Peyer's patch (tissue), 4 donors: ENCODE measurements around the gene OBSCN. TPM values are rescaled to one million over a fixed set of nuclear protein-coding genes. Genes with fewer than 3 reads are reported as not detected.

ENCODE experiments used
- DNase-seq, 3 donors: peaks; one replicate each; pipeline ENCODE4 v3.0.0-alpha.2; 2017 to 2019
- H3K27ac ChIP-seq, 4 donors: fragments of 200-600 bp; sonication (generic); one replicate each; pipeline ENCODE4 v1.5.1; 2016 to 2019
- H3K27me3 ChIP-seq, 2 donors: fragments of 200-600 bp; sonication (generic); one replicate each; pipeline ENCODE4 v1.5.1; 2019
- H3K36me3 ChIP-seq, 3 donors: fragments of 200-600 bp; sonication (generic); one replicate each; pipeline ENCODE4 v1.5.1; 2016 to 2019
- H3K4me1 ChIP-seq, 4 donors: fragments of 200-600 bp; sonication (generic); one replicate each; pipeline ENCODE4 v1.5.1; 2016 to 2019
- H3K4me3 ChIP-seq, 4 donors: fragments of 200-600 bp; sonication (generic); 1 replicate in 3 of 4; 2 replicates in 1 of 4; pipeline ENCODE4 v1.5.1; 2016 to 2019; ENCODE audit warnings: mild to moderate bottlenecking in 1 of 4
- H3K9me3 ChIP-seq, 4 donors: fragments of 200-600 bp; sonication (generic); one replicate each; pipeline ENCODE4 v1.5.1; 2016 to 2019; ENCODE audit warnings: mild to moderate bottlenecking in 1 of 4
- POLR2A ChIP-seq, 2 donors: fragments of 450-650 bp; IDR thresholded peaks; one replicate each; pipeline ENCODE4 v1.5.1; 2017; ENCODE audit warnings: antibody characterized with exemption in 2 of 2, mild to moderate bottlenecking in 2 of 2, moderate library complexity in 2 of 2
- total RNA-seq, 4 donors: library from RNA; depleted of rRNA; stranded (reverse); fragments of >200 nt; gene quantifications; one replicate each; pipeline ENCODE4 v1.1.0, GENCODE V29; 2016
- TF ChIP-seq, protein P1 (sequence below), 6 experiments: fragments of 450-650 bp in 4 of 6; fragments of 200-600 bp in 2 of 6; sonication (generic) in 1 of 6; IDR thresholded peaks; one replicate each; pipeline ENCODE4 v1.5.1; 2017 to 2019; ENCODE audit warnings: antibody characterized with exemption in 6 of 6, mild to moderate bottlenecking in 3 of 6, moderate library complexity in 1 of 6

The OBSCN gene
- total RNA-seq, 4 donors from 2014 or later = 5.8 to 136 (median 34.4) TPM

GRCh38 chr1:228205526-228206436 lies 2.1 kb upstream of the OBSCN start:
- Histone ChIP-seq H3K27ac (no peak overlapping the region), H3K9me3 (no peaks in the 10 kb centered on the region), H3K36me3 (no peaks in the 10 kb centered on the region), H3K4me1 (no peaks in the 10 kb centered on the region), H3K27me3 (no peaks in the 10 kb centered on the region), H3K4me3 (no peak overlapping the region)
- TF ChIP-seq, protein P1, sequence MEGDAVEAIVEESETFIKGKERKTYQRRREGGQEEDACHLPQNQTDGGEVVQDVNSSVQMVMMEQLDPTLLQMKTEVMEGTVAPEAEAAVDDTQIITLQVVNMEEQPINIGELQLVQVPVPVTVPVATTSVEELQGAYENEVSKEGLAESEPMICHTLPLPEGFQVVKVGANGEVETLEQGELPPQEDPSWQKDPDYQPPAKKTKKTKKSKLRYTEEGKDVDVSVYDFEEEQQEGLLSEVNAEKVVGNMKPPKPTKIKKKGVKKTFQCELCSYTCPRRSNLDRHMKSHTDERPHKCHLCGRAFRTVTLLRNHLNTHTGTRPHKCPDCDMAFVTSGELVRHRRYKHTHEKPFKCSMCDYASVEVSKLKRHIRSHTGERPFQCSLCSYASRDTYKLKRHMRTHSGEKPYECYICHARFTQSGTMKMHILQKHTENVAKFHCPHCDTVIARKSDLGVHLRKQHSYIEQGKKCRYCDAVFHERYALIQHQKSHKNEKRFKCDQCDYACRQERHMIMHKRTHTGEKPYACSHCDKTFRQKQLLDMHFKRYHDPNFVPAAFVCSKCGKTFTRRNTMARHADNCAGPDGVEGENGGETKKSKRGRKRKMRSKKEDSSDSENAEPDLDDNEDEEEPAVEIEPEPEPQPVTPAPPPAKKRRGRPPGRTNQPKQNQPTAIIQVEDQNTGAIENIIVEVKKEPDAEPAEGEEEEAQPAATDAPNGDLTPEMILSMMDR (IDR thresholded peaks at IDR 0.05) = no peak
- no peak for TF ChIP-seq POLR2A (IDR thresholded peaks at IDR 0.05)
- peak in 1 of 3 donors; percentile 41 for DNase-seq

GRCh38 chr1:228206582-228207351 lies 1.1 kb upstream of the OBSCN start:
- no peaks in the 10 kb centered on the region for H3K4me1 ChIP-seq
- H3K27me3 ChIP-seq = no peaks in the 10 kb centered on the region
- no peak overlapping the region for H3K4me3 ChIP-seq
- no peaks in the 10 kb centered on the region for H3K36me3 ChIP-seq
- DNase-seq = peak in 1 of 3 donors; percentile 40
- H3K9me3 ChIP-seq = no peaks in the 10 kb centered on the region
- H3K27ac ChIP-seq = no peak overlapping the region
- TF ChIP-seq POLR2A (IDR thresholded peaks at IDR 0.05) = no peak
- TF ChIP-seq, protein P1 (IDR thresholded peaks at IDR 0.05) = no peak

- Histone ChIP-seq H3K4me1 (peaks cover 0 to 1% (median 0%) of the 10 kb centered on the region in 4 donors), H3K27ac (peak overlapping the region in 1 of 4 donors; percentile 25), H3K36me3 (no peaks in the 10 kb centered on the region), H3K27me3 (no peaks in the 10 kb centered on the region), H3K4me3 (no peak overlapping the region), H3K9me3 (no peaks in the 10 kb centered on the region)
- DNase-seq = no peak
- no peak for TF ChIP-seq POLR2A (IDR thresholded peaks at IDR 0.05)
- TF ChIP-seq, protein P1 (IDR thresholded peaks at IDR 0.05) = no peak
These were observed 448 bp upstream of the OBSCN start for GRCh38 chr1:228207381-228207810.

DNA sequence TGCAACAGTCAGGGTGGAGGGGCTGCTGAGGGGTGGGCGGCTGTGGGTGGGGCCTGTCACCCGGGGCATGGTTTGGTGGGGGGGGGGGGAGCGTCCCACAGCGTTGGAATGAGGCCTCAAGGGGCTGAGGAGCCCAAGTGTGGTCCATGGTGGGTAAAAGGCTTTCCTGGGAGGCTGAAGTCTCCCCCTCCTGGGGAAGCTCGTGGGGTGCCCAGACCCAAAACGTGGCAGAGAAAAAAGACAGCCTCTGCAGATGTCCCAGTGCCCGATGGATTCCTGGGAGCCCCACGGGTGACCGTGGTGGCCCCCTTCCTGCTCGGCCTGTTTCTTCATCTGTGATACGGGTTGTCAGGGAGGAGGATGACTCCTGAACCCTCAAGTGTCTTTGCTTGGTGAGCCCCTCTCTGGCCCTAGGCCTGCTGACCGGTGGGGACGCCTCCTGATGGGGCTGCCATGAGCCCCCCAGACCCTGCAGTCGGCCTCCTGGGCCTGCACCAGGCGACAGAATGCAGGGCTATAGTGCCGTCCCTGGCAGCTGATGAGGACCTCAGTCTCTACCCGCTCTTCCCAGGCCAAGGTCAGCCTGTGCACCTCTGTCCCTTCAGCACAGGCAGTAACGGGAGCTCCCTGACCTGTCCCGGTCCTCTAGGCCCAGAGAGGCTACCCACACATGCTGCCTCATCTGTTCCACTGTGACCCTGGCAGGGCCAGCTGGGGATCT lies 1.1 kb downstream of the OBSCN start:
- H3K27me3 ChIP-seq = no peaks in the 10 kb centered on the region
- TF ChIP-seq POLR2A (IDR thresholded peaks at IDR 0.05) = no peak
- TF ChIP-seq, protein P1 (IDR thresholded peaks at IDR 0.05) = no peak
- no peak overlapping the region for H3K27ac ChIP-seq
- no peaks in the 10 kb centered on the region for H3K9me3 ChIP-seq
- H3K36me3 ChIP-seq = no peaks in the 10 kb centered on the region
- H3K4me1 ChIP-seq = peaks cover 0 to 10% (median 3%) of the 10 kb centered on the region in 4 donors
- peak in 2 of 3 donors; percentile 1 to 38 for DNase-seq
- peak overlapping the region in 1 of 4 donors; percentile 7 for H3K4me3 ChIP-seq

GRCh38 chr1:228209657-228210056 lies 1.8 kb downstream of the OBSCN start:
- no peaks in the 10 kb centered on the region for H3K9me3 ChIP-seq
- H3K4me3 ChIP-seq = no peak overlapping the region
- peaks cover 0 to 10% (median 5%) of the 10 kb centered on the region in 4 donors for H3K4me1 ChIP-seq
- H3K27ac ChIP-seq = no peak overlapping the region
- H3K27me3 ChIP-seq = no peaks in the 10 kb centered on the region
- DNase-seq = peak in 2 of 3 donors; percentile 8 to 22
- TF ChIP-seq POLR2A (IDR thresholded peaks at IDR 0.05) = no peak
- TF ChIP-seq, protein P1 (IDR thresholded peaks at IDR 0.05) = no peak
- no peaks in the 10 kb centered on the region for H3K36me3 ChIP-seq
